Measurements from ENCODE around the gene MYCT1.

MYCT1 gene

GRCh38 chr6:152723398-152723797 lies 25.7 kb downstream of the MYCT1 start:
- DNase-seq (ENCODE audit: low spot score) = no peak

- no peak for DNase-seq (ENCODE audit: low spot score)
Observed at GRCh38 chr6:152726313-152726712, 28.6 kb downstream of the MYCT1 start.

- DNase-seq (ENCODE audit: low spot score) = no peak
Observed at GRCh38 chr6:152727507-152727906, 29.8 kb downstream of the MYCT1 start.

- DNase-seq (ENCODE audit: low spot score) = no peak
Observed at GRCh38 chr6:152734630-152735029, 36.9 kb downstream of the MYCT1 start.

GRCh38 chr6:152736687-152737273 lies 39.1 kb downstream of the MYCT1 start:
- no peak for DNase-seq (ENCODE audit: low spot score)

- no peak for DNase-seq (ENCODE audit: low spot score)
Observed at GRCh38 chr6:152745509-152746171, 47.9 kb downstream of the MYCT1 start.

GRCh38 chr6:152746172-152746553 lies 48.5 kb downstream of the MYCT1 start:
- DNase-seq (ENCODE audit: low spot score) = no peak

GRCh38 chr6:152748843-152749242 lies 51.1 kb downstream of the MYCT1 start:
- DNase-seq (ENCODE audit: low spot score) = no peak

GRCh38 chr6:152749336-152749735 lies 51.6 kb downstream of the MYCT1 start:
- DNase-seq (ENCODE audit: low spot score) = no peak

GRCh38 chr6:152750694-152751093 lies 53.0 kb downstream of the MYCT1 start, which contains the start of gene VIP:
Gene VIP, plus strand, starts transcription at chr6:152750797. Its CDS starts 1,381 bp downstream, at chr6:152752178.
- DNase-seq (ENCODE audit: low spot score) = no peak

GRCh38 chr6:152765331-152765730 lies 67.6 kb downstream of the MYCT1 start:
- DNase-seq (ENCODE audit: low spot score) = no peak

GRCh38 chr6:152769159-152769558 lies 71.5 kb downstream of the MYCT1 start:
- no peak for DNase-seq (ENCODE audit: low spot score)

GRCh38 chr6:152769993-152770392 lies 72.3 kb downstream of the MYCT1 start:
- DNase-seq (ENCODE audit: low spot score) = no peak

- no peak for DNase-seq (ENCODE audit: low spot score)
Observed at GRCh38 chr6:152771061-152771687, 73.5 kb downstream of the MYCT1 start.

Measured in hepatic stellate cell (primary cell).